GM12891 (cell line): Measurements from ENCODE around the gene H2AZ2.

Experiments used
- DNase-seq: peaks from one replicate; pipeline ENCODE4 v3.0.0; 2011; ENCODE audit warnings: low spot score; ENCODE audit not compliant: insufficient read length
- FAIRE-seq: peaks from 2 replicates; lab custom pipeline; 2011; peaks lifted over from hg19 to GRCh38; lab: Jason Lieb, UNC
- PAX5 ChIP-seq: IDR thresholded peaks from 2 replicates; pipeline ENCODE4 v1.6.1; 2011; ENCODE audit warnings: low read length, moderate library complexity, mild to moderate bottlenecking; ENCODE audit not compliant: insufficient read depth, severe bottlenecking
- POLR2A ChIP-seq: IDR thresholded peaks from 2 replicates; pipeline ENCODE4 v1.6.1; 2011; ENCODE audit warnings: low read depth, low read length, control low read depth
- POLR2AphosphoS5 ChIP-seq: IDR thresholded peaks from 2 replicates; pipeline ENCODE4 v1.6.1; 2011; ENCODE audit warnings: low read depth, low read length, control low read depth
- POU2F2 ChIP-seq: IDR thresholded peaks from 2 replicates; pipeline ENCODE4 v1.6.1; 2011; ENCODE audit warnings: low read depth, mild to moderate bottlenecking, control low read depth, low read length, moderate library complexity
- SPI1 ChIP-seq: IDR thresholded peaks from 2 replicates; pipeline ENCODE4 v1.6.1; 2011; ENCODE audit warnings: low read depth, low read length, control low read depth
- TAF1 ChIP-seq: IDR thresholded peaks from 2 replicates; pipeline ENCODE4 v1.6.1; 2011; ENCODE audit warnings: low read depth, low read length, control low read depth

Gene H2AZ2

DNA sequence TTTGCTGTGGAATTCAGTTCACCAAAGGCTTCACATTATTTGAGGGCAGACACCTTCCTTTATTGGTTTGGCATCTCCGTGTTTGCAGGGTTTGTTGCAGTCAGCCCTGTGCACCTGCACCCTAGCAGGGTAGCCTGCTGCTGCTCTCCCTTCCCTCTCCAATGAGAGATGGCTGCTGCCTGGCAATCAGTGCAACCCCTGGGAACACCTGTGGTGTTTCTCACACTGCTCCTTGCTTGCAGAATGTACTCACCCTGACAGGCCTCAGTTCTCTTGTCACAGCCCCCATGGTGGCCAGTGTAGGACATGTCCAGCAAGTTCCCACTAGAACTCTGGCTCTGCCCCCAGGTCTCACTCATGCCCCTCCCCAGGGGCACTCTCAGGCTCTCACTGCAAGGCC, 63.5 kb downstream of the H2AZ2 start:
- FAIRE-seq, result no peak
- TF ChIP-seq POU2F2 (no peak), POLR2A (no peak), SPI1 (no peak), TAF1 (no peak), PAX5 (no peak), POLR2AphosphoS5 (no peak)
- DNase-seq, result no peak

DNA sequence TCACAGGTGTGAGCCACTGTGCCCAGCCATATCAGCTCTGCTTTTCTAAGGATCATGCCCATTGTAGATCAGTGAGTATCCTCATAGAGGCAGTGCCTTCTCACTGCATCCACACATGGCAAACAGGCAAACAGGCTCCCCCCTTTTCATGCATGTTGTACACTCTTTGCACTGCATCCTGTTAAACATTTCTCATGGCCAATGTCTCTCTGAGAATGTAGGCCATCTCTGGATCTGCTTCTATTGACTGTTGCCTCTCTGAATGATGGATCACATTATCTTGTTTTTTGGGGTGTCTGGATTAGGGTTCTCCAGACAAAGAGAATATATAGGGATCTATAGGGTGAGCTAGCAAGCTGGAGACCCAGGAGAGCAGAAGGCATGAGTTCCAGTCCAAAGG, 64.5 kb downstream of the H2AZ2 start:
- TF ChIP-seq POU2F2, result no peak
- TF ChIP-seq SPI1, result no peak
- no peak for TF ChIP-seq PAX5
- TF ChIP-seq TAF1, result no peak
- TF ChIP-seq POLR2A, result no peak
- no peak for TF ChIP-seq POLR2AphosphoS5
- FAIRE-seq, result no peak
- DNase-seq, result no peak

DNA sequence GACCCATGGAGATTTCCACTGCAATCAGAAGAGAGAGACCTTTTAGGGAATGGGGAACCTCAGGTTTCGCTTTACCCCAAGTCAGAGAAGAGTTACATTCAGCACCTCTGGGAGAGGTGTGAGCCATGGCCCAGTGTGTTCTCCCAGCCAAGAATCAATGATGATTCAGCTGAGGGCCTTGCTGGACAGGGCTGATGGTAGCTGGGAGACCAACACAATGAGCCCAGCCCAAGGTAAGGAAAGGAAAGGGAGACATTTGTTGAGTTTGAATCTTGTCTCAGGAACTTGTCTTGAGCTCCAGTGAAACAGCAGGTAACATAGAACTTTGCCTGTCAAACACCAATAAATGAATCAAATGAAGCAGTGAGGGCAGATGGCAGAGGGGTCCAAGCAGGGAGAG, 65.4 kb downstream of the H2AZ2 start:
- DNase-seq, result no peak
- TF ChIP-seq PAX5, result no peak
- TF ChIP-seq TAF1, result no peak
- TF ChIP-seq POU2F2, result no peak
- no peak for FAIRE-seq
